Transverse colon (tissue), 4 donors: Measurements from ENCODE around the gene ARHGAP1.

Source experiments
- POLR2AphosphoS5 ChIP-seq, 3 donors: sonication (generic); formaldehyde crosslinking; IDR thresholded peaks; one replicate each; pipeline ENCODE4 v1.6.1; 2016; ENCODE audit warnings: antibody characterized with exemption in 3 of 3
- TF ChIP-seq, protein P1 (sequence below), 5 experiments: fragments of 200-600 bp in 3 of 5; fragments of 450-650 bp in 2 of 5; sonication (generic) in 3 of 5; IDR thresholded peaks; 1 replicate in 2 of 5; 2 replicates in 3 of 5; pipeline ENCODE4 v1.5.1; 2016 to 2017; ENCODE audit warnings: antibody characterized with exemption in 5 of 5, inconsistent platforms in 3 of 5, mild to moderate bottlenecking in 2 of 5, moderate library complexity in 1 of 5

- no peak for TF ChIP-seq POLR2AphosphoS5 (IDR thresholded peaks at IDR 0.05)
- TF ChIP-seq, protein P1, sequence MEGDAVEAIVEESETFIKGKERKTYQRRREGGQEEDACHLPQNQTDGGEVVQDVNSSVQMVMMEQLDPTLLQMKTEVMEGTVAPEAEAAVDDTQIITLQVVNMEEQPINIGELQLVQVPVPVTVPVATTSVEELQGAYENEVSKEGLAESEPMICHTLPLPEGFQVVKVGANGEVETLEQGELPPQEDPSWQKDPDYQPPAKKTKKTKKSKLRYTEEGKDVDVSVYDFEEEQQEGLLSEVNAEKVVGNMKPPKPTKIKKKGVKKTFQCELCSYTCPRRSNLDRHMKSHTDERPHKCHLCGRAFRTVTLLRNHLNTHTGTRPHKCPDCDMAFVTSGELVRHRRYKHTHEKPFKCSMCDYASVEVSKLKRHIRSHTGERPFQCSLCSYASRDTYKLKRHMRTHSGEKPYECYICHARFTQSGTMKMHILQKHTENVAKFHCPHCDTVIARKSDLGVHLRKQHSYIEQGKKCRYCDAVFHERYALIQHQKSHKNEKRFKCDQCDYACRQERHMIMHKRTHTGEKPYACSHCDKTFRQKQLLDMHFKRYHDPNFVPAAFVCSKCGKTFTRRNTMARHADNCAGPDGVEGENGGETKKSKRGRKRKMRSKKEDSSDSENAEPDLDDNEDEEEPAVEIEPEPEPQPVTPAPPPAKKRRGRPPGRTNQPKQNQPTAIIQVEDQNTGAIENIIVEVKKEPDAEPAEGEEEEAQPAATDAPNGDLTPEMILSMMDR (IDR thresholded peaks at IDR 0.05) = no peak
Measured at GRCh38 chr11:46664612-46665011, 35.8 kb downstream of the ARHGAP1 start.
